K562 (cell line): Measurements from ENCODE around the gene LIX1. TPM values are rescaled to one million over a fixed set of nuclear protein-coding genes. Genes with fewer than 3 reads are reported as not detected.

Experiments used
- ATAC-seq: fragments of 200-7000 bp; cut with Tn5 transposase; 3 replicates; pipeline ENCODE4 v1.9.1; 2020; ENCODE audit warnings: moderate library complexity
- BruUV-seq: library from RNA; stranded (reverse); fragments of 400-500 nt; replicated peaks from 2 replicates; lab custom pipeline; 2021; lab: Mats Ljungman, UMichigan
- CTCF ChIA-PET: fragments of 300-600 bp; formaldehyde crosslinking; extraction: SDS; loops from one replicate; lab custom pipeline; 2021; ENCODE audit warnings: low intra/inter-chr PET ratio; lab: Yijun Ruan, JAX
- POLR2A ChIA-PET: fragments of 300-600, 350-650 bp; sonication (Branson Sonifier 250); formaldehyde crosslinking; extraction: SDS; loops from one replicate; lab custom pipeline; 2021; ENCODE audit warnings: antibody characterized with exemption, inconsistent platforms; lab: Yijun Ruan, JAX
- DNase-seq, 4 experiments: peaks; one replicate each; pipeline versions ENCODE4 v3.0.0 to v3.0.0-alpha.2; 2011 to 2018; ENCODE audit warnings: low spot score in 3 of 4, mixed read lengths in 3 of 4; ENCODE audit errors: extremely low read depth in 1 of 4
- FAIRE-seq: peaks from 2 replicates; lab custom pipeline; 2011; peaks lifted over from hg19 to GRCh38; lab: Jason Lieb, UNC
- H2AFZ ChIP-seq: 2 replicates; pipeline ENCODE4 v1.6.0; 2011; ENCODE audit warnings: low read depth, low read length, control low read depth, inconsistent platforms
- H3K27ac ChIP-seq: fragments of 200-600 bp; 3 replicates; pipeline ENCODE4 v1.8.0; 2011; ENCODE audit warnings: low read depth, mild to moderate bottlenecking, control low read depth, inconsistent platforms, low read length, moderate library complexity, mixed read lengths; ENCODE audit errors: extremely low read depth
- H3K27me3 ChIP-seq, 2 experiments: fragments of 300-600 bp in 1 of 2; 2 replicates in 1 of 2; 3 replicates in 1 of 2; pipeline versions ENCODE4 v1.6.0 to v1.8.0; 2011; ENCODE audit warnings: inconsistent platforms in 2 of 2, low read length in 2 of 2, mild to moderate bottlenecking in 1 of 2, mixed read lengths in 1 of 2, moderate library complexity in 1 of 2; ENCODE audit not compliant: control insufficient read depth in 2 of 2, insufficient read depth in 2 of 2
- H3K36me3 ChIP-seq: fragments of 300-600 bp; 3 replicates; pipeline ENCODE4 v1.8.0; 2011; ENCODE audit warnings: mild to moderate bottlenecking, low read length, inconsistent platforms; ENCODE audit not compliant: control insufficient read depth, insufficient read depth
- H3K4me1 ChIP-seq, 2 experiments: fragments of 200-600 bp in 1 of 2; replicated peaks in 1 of 2; 2 replicates in 1 of 2; 3 replicates in 1 of 2; pipeline versions ENCODE4 v1.5.1 to v1.8.0; 2011; ENCODE audit warnings: inconsistent platforms in 2 of 2, low read length in 2 of 2, mild to moderate bottlenecking in 1 of 2, mixed read lengths in 1 of 2, moderate library complexity in 1 of 2; ENCODE audit not compliant: control insufficient read depth in 2 of 2, insufficient read depth in 2 of 2
- H3K4me2 ChIP-seq: 2 replicates; pipeline ENCODE4 v1.6.1; 2011; ENCODE audit warnings: low read length, control low read depth, inconsistent platforms, mixed read lengths; ENCODE audit not compliant: insufficient read depth
- H3K4me3 ChIP-seq: fragments of 200-600 bp; sonication (generic), shearing (Covaris generic); 2 replicates; pipeline ENCODE4 v1.5.1; 2016; ENCODE audit warnings: control low read depth, inconsistent platforms
- H3K79me2 ChIP-seq: fragments of 200-600 bp; 3 replicates; pipeline ENCODE4 v1.8.0; 2011; ENCODE audit warnings: low read length, inconsistent platforms; ENCODE audit not compliant: control insufficient read depth, insufficient read depth
- H3K9ac ChIP-seq, 2 experiments: 2 replicates each; pipeline versions ENCODE4 v1.6.0 to v1.6.1; 2011; ENCODE audit warnings: low read depth in 2 of 2, low read length in 2 of 2, control low read depth in 1 of 2, inconsistent platforms in 1 of 2, mild to moderate bottlenecking in 1 of 2, mixed read lengths in 1 of 2; ENCODE audit not compliant: insufficient read depth in 1 of 2
- H3K9me1 ChIP-seq: one replicate; pipeline ENCODE4 v1.6.0; 2011; ENCODE audit warnings: inconsistent platforms, mild to moderate bottlenecking, low read length, moderate library complexity; ENCODE audit not compliant: control insufficient read depth, insufficient read depth
- H3K9me3 ChIP-seq: replicated peaks from 2 replicates; pipeline ENCODE4 v1.5.1; 2011; ENCODE audit warnings: low read depth, low read length, inconsistent platforms; ENCODE audit not compliant: control insufficient read depth, insufficient read depth
- H4K20me1 ChIP-seq: replicated peaks from 2 replicates; pipeline ENCODE4 v1.6.1; 2011; ENCODE audit warnings: low read length, inconsistent platforms, mixed read lengths; ENCODE audit not compliant: control insufficient read depth, insufficient read depth
- GABPA ChIP-seq: fragments of 200-800 bp; sonication (Bioruptor generic); conservative IDR thresholded peaks from 2 replicates; pipeline ENCODE4 v1.6.1; 2016; ENCODE audit warnings: low read depth, missing genetic modification characterization, missing compliant biosample characterization
- MEF2D ChIP-seq: conservative IDR thresholded peaks from 2 replicates; pipeline ENCODE4 v1.6.1; 2016; ENCODE audit warnings: low read depth, missing genetic modification characterization, missing compliant biosample characterization
- NBN ChIP-seq: fragments of 450-650 bp; IDR thresholded peaks from 2 replicates; pipeline ENCODE4 v1.6.1; 2016; ENCODE audit warnings: low read depth, mild to moderate bottlenecking
- SMAD1 ChIP-seq: fragments of 150-350 bp; IDR thresholded peaks from 2 replicates; pipeline ENCODE4 v1.6.1; 2014; ENCODE audit warnings: low read length, low read depth; ENCODE audit not compliant: partially characterized antibody
- WGBS: fragments of 100-300 bp; shearing (Covaris generic); methylation state at CpG from one replicate; pipeline ENCODE4 v1.1.6; 2016; ENCODE audit warnings: low coverage, mixed read lengths; ENCODE audit not compliant: insufficient coverage; ENCODE audit errors: missing lambda C conversion rate; 5-methylcytosine and 5-hydroxymethylcytosine counted together
- in situ Hi-C: fragments of 300-500 bp; cut with MboI; formaldehyde crosslinking; loops from 4 replicates; pipeline ENCODE4 v1.15.0; 2018; ENCODE audit warnings: inconsistent platforms, mixed read lengths
- intact Hi-C: fragments of 100-400 bp; cut with micrococcal nuclease; formaldehyde crosslinking; loops from 2 replicates; pipeline ENCODE4 v1.14.2; 2022
- polyA plus RNA-seq, 8 experiments: library from polyadenylated mRNA; depleted of rRNA in 4 of 8; stranded (reverse) in 5 of 8; unstranded in 3 of 8; fragments of >200 nt; fragmentation: Nextera tagmentation in 2 of 8; fragmentation: Illumina TruSeq in 1 of 8; extraction: Ambion mirVana in 2 of 8; extraction: Trizol in 1 of 8; gene quantifications; 2 replicates each; pipeline versions ENCODE4 v1.2.1 to v1.2.3, GENCODE V29; 2011 to 2014; ENCODE audit warnings: inconsistent platforms in 1 of 8, missing spikeins in 1 of 8
- total RNA-seq, 7 experiments: library from RNA; depleted of rRNA in 6 of 7; stranded (reverse); fragments of >200 nt in 6 of 7; fragmentation: Illumina TruSeq in 2 of 7; extraction: Trizol in 2 of 7; gene quantifications; 2 replicates each; pipeline versions ENCODE4 v1.2.1 to v1.2.3, GENCODE V29; 2011 to 2021; ENCODE audit warnings: low replicate concordance in 1 of 7
- TF ChIP-seq, protein P1 (sequence below): sonication (generic); formaldehyde crosslinking; IDR thresholded peaks from 2 replicates; pipeline ENCODE4 v1.8.0; 2022; ENCODE audit warnings: missing genetic modification reagents, mild to moderate bottlenecking, moderate library complexity, borderline replicate concordance
- TF ChIP-seq, protein P2 (sequence below): IDR thresholded peaks from 2 replicates; pipeline ENCODE4 v1.6.1; 2016; ENCODE audit warnings: missing genetic modification characterization, missing compliant biosample characterization

LIX1 gene
- total and polyA plus RNA-seq, 9 of the 15 experiments (the other 6 are each of a cell fraction or from before 2014, with no cell fraction given), result 0.01 to 0.18 TPM; not detected in 7

DNA sequence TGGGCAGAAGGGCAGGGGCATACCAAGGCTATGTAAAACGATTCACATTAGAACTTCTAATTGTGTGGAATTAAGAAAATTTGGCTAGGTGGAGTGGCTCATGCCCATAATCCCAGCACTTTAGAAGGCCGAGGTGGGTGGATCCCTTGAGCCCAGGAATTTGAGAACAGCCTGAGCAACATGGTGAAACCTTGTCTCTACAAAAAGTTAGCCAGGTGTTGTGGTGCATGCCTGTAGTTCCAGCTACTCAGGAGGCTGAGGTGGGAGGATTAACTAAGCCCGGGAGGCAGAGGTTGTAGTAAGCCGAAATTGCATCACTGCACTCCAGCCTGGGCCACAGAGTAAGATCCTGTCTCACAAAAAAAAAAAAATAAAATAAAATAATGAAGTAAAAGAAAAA lies 65.2 kb downstream of the LIX1 start:
- no peaks in the 10 kb centered on the region for H3K36me3 ChIP-seq
- H3K27me3 ChIP-seq, result no peaks in the 10 kb centered on the region
- BruUV-seq, result no TSS peak
- no peak overlapping the region for H3K9ac ChIP-seq
- 37% methylated on average over 3 of the region's 4 CpGs for WGBS
- H3K4me3 ChIP-seq, result no peak overlapping the region
- in situ Hi-C loops (no loop called here), intact Hi-C loops (no loop called here)
- H3K79me2 ChIP-seq, result no peaks in the 10 kb centered on the region
- peaks cover 0 to 3% of the 10 kb centered on the region in 2 experiments; a peak in 1 of 5 replicates for H3K4me1 ChIP-seq
- TF ChIP-seq, protein P1, sequence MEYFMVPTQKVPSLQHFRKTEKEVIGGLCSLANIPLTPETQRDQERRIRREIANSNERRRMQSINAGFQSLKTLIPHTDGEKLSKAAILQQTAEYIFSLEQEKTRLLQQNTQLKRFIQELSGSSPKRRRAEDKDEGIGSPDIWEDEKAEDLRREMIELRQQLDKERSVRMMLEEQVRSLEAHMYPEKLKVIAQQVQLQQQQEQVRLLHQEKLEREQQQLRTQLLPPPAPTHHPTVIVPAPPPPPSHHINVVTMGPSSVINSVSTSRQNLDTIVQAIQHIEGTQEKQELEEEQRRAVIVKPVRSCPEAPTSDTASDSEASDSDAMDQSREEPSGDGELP (CRISPR knock-in tag), result no peak
- TF ChIP-seq SMAD1 (no peak), NBN (no peak), MEF2D (no peak), GABPA (tag) (no peak)
- TF ChIP-seq, protein P2, sequence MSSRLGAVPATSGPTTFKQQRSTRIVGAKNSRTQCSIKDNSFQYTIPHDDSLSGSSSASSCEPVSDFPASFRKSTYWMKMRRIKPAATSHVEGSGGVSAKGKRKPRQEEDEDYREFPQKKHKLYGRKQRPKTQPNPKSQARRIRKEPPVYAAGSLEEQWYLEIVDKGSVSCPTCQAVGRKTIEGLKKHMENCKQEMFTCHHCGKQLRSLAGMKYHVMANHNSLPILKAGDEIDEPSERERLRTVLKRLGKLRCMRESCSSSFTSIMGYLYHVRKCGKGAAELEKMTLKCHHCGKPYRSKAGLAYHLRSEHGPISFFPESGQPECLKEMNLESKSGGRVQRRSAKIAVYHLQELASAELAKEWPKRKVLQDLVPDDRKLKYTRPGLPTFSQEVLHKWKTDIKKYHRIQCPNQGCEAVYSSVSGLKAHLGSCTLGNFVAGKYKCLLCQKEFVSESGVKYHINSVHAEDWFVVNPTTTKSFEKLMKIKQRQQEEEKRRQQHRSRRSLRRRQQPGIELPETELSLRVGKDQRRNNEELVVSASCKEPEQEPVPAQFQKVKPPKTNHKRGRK (tag), result no peak
- ATAC-seq, result no peak
- H3K4me2 ChIP-seq, result no peak overlapping the region
- ChIA-PET CTCF (no interaction called here), POLR2A (interaction anchor here (0.6 kb wide), 1 partner anchor 703 kb away, joined by 3 read pairs; no protein-coding TSS in a partner anchor)
- FAIRE-seq, result no peak
- H3K27ac ChIP-seq, result no peak overlapping the region
- H3K9me3 ChIP-seq, result no peaks in the 10 kb centered on the region
- no peaks in the 10 kb centered on the region for H3K9me1 ChIP-seq
- DNase-seq, result no peak
- no peaks in the 10 kb centered on the region for H4K20me1 ChIP-seq
- H2AFZ ChIP-seq, result no peak overlapping the region
